GM10847 (cell line): ENCODE results near the gene CFP.

Experiments used
- POLR2A ChIP-seq: IDR thresholded peaks from 2 replicates; pipeline ENCODE4 v1.6.1; 2011; ENCODE audit not compliant: insufficient read length; ENCODE audit errors: extremely low read depth

The CFP gene

DNA sequence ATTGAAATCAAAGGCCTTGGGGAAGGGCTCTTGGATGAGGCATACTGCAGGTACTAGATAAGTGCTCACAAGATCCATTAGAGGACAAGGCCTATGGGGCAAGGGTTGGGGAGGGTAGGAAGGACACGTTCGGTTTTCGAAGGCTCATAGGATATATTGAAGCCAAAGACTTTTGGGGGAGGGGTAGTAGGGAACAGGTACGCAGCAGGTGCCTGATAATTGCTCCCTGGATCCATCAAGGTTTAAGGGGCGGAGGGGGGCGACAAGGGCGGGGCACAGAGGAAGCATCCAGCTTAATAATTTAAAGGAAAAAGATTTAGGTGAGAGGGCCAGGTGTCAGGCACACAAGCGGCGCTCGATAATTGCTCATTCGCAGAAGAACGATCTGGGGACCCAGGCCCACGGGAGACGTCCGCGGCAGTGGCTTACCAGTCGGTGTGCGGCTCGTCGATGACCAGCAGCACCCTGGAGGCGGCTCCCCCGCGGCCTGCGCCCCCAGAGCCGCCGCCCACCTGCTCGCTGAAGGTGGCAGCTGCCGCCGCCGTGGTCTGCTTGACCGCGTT is 10.7 kb downstream of the CFP start:
- no peak for TF ChIP-seq POLR2A

DNA sequence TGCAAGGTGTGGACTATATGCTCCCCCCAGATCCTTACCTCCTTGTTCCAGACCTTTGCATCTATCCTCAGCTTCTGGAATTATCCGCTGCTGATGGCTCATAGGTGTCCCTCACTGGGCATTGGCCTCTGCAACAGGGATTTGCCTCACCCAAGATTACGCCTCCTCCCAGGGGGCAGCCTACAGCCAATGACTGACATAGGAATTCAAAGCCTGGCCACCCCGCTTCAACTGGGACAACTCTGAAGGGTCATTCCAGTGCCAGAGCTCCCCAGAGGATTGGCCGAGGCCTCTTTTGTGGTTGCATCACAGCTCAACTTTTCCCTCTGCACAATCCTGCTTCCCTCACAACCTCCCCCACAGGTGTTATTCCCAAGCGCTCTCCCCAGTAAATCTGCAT is 15.1 kb downstream of the CFP start:
- no peak for TF ChIP-seq POLR2A

DNA sequence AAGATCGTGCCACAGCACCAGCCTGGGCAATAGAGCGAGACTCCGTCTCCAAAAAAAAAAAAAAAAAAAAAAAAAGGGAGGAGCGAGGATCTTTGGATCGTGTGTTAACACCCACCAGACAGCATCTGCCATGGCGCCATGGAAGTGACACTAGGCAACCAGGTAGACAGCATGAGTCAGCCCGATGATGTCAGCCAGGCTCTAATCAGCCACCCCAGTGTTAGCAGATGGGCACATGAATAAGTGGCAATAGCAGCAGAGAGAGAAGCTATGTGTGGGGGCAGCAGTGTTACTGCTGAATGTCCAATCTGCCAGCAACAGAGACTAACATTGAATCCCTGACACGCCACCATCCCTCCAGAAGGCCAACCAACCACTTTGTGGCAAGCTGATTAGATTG is 16.6 kb downstream of the CFP start:
- no peak for TF ChIP-seq POLR2A

DNA sequence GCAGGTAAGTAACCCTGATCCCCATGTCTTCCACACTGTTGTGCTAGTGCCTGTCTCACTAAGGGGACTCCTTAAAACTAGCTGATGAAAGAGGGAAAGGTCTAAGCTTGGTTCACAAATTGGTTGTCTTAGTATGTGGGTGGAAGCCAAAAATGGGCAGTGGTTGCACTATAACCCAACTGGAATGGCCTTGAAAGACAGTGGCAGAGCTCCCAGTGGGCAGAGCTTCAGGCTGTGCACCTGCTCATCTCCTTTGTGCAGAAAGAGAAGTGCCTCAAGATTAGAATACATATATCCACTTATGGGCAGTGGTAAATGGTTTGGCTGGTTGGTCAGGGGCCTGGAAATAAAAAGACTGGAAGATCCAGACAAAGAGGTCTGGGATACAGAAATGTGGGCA is 17.3 kb downstream of the CFP start:
- no peak for TF ChIP-seq POLR2A

DNA sequence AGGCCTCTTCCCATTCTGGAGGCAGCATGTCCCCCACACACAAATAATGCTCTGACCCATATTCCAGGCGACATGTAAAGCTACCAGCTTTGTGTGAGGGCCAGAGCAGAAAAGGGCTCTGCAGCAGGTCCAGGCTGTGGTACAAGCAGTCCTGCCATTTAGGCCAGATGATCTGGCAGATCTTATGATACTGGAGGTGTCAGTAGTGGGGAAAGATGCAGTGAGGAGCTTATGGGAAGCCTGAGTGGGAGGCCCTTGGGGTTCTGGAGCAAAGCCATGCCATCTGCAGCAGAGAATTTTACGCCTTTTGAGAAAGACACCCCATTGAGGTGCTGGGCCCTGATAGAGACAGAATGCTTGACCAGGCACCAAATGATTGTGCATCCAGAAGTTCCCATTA is 17.8 kb downstream of the CFP start:
- no peak for TF ChIP-seq POLR2A

DNA sequence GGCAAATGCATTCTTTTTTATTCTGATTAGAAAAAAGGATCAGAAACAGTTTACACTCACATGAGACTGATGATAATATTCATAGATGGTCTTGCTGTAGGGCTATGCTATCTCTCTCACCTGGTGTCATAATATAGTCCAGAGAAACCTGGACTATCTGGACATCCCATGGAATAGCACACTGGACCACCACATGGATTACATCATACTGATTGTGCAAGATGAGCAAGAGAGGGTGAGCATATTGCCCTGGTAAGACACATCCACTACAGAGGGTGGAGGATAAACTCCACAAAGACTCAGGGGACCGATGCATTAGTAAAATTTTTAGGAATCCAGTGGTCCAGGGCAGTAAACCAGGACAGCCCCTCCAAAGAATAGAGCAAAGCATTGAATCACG is 18.2 kb downstream of the CFP start:
- no peak for TF ChIP-seq POLR2A

DNA sequence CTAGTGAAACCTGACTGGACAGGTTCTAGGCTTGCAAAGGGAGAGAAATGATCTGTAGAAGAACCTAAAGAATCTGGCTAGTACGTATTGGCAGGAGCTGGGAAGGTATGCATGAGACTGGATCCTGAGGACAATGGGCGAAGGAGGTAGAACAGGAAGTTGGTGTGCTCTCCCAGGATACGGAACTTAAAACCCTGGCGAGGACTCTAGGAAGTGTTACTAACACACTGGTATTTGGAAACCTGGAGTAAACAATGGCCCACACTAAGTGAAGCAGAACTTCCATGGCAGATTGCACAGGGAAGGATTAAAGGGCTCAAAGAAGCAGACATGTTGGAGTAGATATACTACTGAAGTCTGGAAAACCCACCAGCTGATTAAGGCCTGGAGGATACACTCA is 19.2 kb downstream of the CFP start:
- TF ChIP-seq POLR2A = no peak

DNA sequence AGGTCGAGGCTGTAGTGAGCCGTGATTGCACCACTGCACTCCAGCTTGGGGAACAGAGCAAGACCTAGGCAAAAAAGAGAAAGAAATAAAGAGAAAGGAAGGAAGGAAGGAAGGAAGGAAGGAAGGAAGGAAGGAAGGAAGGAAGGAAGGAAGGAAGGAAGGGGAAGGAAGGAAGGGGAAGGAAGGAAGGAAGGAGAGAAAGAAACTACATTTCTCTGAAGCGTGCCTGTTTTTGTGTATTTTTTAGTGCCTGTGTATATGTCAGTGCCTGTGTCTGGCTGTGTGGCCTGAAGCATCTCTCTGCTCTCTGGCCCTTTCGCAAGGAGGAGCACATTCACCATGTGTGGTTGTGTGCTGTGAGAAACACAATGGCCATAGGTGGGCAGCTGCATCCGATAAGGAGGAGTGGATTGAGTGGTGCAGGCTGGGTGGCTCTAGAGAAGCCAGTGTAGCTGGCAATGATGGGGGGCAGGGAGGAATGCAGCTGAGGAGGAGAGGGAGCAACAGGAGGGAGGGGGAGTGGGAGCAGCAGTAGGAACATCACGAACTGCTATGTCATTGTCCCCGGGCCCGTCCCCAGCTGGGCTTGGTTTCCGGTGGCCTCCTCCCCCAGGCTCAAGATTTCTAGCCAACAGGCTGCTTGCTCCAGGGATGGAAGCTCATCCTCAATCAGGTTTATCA is 21.5 kb downstream of the CFP start:
- no peak for TF ChIP-seq POLR2A

DNA sequence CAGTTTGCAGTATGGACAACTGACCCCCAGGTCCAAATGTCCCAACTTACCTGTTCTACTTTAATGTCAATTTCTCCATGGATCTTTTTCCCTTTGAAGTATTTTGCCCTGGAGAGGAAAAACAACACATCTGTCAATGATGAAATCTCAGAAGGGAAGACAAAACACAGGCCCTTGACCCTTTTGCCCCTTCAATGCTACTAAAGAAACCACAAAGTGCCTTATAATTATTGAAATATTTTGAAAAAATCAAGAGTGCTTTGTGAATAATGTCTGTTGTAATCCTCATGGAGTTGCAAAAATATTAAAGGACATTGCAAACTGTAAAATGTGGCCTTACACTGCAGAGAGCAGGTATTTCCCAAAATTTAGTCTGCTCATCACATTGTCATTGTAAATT is 22.6 kb downstream of the CFP start:
- TF ChIP-seq POLR2A = no peak

DNA sequence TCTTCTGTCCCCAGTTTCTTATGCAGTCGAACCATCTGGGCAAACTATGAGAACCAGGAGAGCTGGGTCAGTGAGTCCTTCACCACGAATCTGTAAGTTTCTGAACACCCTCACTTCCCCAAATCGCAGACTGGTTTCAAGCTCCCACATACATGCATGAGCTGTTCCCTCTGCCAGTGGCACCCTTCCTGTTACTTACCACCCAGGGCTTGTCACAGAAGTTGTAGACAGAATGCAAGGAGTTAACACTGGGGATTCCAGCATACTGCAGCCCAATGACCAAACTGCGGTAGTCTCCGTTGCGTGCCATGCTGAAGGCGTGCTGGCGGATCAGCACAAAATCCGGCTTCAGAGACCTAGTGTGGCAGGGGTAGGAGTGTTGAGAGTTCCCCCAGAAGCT is 24.7 kb downstream of the CFP start:
- no peak for TF ChIP-seq POLR2A

DNA sequence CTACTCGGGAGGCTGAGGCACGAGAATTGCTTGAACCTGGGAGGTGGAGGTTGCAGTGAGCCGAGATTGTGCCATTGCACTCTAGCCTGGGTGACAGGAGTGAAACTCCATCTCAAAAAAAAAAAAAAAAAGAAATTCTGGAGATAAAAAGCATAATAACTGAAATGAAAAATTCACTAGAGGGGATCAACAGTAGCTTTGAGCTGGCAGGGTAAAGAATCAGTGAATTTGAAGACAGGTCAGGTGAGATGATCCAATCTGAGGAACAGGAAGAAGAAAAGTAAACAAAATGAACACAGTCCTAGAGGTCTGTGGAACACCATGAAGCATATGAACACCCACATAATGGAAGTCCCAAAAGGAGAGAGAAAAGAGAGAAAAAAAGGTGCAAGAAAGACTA is 32.5 kb downstream of the CFP start:
- no peak for TF ChIP-seq POLR2A

DNA sequence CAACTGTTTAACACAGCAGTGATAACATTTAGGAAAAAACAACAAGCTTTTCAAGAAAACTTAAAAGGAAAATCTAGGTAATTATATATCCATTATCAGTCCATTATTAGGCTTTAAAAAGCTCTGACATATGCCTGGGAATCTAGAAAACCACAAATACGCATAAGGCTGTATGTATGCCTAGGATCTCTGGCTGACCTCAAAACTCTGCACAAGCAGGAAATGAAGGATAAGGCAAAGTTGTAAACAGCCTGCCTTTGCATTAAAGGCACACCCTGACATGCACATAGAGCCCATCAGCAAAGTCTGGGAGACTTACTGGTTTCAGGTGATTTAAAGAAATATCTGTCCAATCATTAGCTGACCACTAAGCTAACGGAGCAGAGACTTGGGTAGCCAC is 33.5 kb downstream of the CFP start:
- TF ChIP-seq POLR2A = no peak

DNA sequence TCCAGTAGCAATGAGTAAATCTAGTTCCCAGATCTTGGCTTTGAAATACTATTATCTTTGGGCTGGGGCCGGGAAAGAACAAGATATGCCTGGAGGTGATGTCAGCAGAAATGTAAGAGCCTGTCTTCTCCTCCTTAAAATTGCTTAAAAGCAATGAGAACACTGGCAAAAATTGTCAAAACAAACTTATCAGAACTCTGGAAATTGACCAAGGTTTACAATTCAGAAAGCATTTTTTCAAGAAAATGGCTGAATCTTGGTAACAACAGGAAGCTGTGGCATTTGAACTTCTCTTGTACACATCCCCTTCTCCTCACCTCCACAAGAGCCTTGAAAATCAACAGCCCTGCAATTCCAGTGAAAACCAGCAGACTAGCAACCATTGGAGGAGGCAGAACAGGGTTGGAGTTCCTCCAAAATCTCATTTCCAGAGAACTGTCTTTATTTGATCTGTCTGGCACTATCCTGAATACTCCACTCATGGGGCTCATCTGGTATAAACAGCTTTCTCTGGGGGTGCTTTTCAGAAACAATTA is 33.9 kb downstream of the CFP start:
- TF ChIP-seq POLR2A = no peak

DNA sequence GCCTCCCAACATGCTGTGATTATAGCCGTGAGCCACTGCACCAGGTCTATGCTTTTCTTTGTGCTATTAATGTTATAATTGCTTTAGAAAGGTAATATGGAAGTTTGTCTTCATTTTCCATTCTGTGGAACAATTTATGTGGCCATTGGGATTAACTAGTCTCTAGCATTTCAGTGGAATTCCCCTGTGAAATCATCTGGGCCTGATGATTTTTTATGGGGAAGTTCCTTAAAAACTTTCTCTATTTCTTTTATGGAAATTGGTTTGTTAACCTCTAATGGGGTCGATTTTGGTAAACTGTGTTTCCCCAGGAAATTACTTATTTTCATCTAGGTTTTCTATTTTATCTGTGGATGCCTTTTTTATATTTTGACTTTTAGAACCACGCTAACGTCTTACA is 36.2 kb downstream of the CFP start:
- no peak for TF ChIP-seq POLR2A

DNA sequence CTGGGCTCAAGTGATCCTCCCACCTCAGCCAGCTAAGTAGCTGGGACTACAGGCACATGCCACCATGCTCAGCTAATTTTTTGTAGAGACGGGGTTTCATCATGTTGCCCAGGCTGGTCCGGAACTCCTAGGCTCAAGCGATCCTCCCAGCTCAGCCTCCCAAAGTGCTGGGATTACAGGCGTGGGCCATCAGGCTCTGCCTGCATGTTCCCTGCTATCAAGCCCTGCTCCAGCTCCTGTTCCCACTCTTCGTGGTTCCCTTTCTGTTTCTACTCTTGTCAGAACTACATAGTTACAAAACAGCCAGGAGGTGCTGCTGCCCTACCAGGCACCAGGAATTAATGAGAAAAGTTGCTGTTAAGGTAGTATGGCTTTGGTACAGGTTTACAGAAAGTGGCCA is 38.7 kb downstream of the CFP start:
- no peak for TF ChIP-seq POLR2A

DNA sequence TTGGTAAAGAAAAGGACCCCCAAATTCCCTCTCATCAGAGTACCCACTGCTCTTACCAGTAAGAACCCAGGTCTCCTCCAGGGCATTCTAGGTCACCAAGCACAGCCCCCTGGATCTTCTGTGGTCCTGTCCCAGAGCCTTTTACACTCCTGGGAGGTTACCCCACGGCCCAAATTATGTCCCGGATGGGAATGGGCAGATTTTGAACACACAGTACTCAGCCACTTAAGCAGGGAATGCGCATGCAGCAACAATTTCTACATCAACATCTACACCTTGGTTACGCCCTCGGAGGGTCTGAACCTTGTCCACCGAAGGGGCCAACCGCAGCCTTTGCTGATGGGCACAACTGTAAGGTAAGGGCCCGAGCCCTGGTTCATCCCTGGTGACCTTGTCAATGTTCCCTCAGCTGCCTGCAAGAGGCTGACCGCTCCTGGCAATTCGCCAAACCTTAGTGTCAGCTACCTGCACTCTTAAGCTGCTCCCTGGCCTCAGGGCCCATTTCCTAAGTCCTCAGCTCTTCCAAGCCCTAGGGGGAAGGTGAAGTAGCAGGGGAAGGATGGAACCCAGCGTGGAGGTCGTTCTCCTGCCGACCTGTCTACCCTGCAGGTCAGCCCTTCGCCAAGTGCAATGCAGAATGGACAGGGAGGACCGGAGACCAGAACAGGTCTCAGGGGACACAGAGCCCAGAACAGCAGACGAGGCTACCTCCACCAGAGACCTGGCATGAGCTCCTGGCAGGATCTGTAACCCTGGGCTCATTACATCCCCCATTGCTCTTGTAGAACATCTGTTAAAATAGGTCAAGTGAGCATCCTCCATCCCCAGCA is 41.6 kb downstream of the CFP start:
- TF ChIP-seq POLR2A = no peak
